AG04449 (cell line): ENCODE data around the gene PDK4.

Source experiments
- CTCF ChIA-PET: fragments of 350-600 bp; formaldehyde crosslinking; extraction: SDS; loops from one replicate; lab custom pipeline; 2021; ENCODE audit warnings: antibody characterized with exemption; lab: Yijun Ruan, JAX
- POLR2A ChIA-PET: fragments of 400-600, 350-600 bp; formaldehyde crosslinking; extraction: SDS; loops from one replicate; lab custom pipeline; 2020; ENCODE audit warnings: antibody characterized with exemption, inconsistent platforms; lab: Yijun Ruan, JAX
- DNase-seq: peaks from one replicate; pipeline ENCODE4 v3.0.0-alpha.2; 2010; ENCODE audit warnings: low read depth, low spot score
- H3K4me3 ChIP-seq: 2 replicates; pipeline ENCODE4 v1.5.1; 2011; ENCODE audit warnings: low read depth, mild to moderate bottlenecking, control low read depth, low read length
- TF ChIP-seq, protein P1 (sequence below): IDR thresholded peaks from one replicate; pipeline ENCODE4 v1.5.1; 2011; ENCODE audit warnings: mild to moderate bottlenecking, moderate library complexity, low read length, control low read depth, inconsistent platforms; ENCODE audit not compliant: insufficient read depth; ENCODE audit errors: missing control alignments

The PDK4 gene

DNA sequence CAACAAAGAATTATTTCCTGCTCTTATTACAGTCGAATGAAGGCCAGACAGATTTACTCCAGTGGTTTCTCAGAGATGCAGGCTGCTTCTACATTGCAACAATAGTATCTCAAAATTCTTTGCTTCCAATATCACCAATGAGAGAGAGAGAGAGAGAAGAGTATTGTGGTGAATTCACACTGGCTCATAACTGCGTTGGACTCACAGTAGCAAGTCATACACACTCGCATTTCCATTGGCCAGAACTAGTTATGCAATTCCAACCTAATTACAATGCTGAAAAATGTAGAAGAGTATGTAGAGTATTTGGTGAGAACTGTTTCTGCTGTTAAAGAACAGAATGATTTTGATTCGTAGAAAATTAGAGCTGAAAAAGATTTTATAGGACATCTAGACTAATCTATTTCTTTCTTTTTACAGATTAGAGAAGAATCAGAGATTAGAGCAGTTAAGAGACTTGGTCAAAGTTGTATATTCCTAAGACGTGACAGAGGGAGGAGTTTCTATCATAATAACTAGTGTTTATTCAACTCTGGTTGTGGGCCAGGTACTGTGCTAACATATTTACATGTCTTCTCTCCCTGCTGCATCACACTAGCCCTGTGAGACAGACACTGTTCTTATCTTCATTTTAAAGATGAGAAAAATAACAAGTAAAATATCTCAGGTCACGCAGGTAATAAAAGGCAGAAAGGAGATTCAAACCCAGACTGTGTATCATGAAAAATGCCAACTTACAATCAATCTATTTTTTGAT lies 34.6 kb upstream of the PDK4 start:
- TF ChIP-seq, protein P1, sequence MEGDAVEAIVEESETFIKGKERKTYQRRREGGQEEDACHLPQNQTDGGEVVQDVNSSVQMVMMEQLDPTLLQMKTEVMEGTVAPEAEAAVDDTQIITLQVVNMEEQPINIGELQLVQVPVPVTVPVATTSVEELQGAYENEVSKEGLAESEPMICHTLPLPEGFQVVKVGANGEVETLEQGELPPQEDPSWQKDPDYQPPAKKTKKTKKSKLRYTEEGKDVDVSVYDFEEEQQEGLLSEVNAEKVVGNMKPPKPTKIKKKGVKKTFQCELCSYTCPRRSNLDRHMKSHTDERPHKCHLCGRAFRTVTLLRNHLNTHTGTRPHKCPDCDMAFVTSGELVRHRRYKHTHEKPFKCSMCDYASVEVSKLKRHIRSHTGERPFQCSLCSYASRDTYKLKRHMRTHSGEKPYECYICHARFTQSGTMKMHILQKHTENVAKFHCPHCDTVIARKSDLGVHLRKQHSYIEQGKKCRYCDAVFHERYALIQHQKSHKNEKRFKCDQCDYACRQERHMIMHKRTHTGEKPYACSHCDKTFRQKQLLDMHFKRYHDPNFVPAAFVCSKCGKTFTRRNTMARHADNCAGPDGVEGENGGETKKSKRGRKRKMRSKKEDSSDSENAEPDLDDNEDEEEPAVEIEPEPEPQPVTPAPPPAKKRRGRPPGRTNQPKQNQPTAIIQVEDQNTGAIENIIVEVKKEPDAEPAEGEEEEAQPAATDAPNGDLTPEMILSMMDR = no peak
- CTCF ChIA-PET = no interaction called here
- no peak overlapping the region for H3K4me3 ChIP-seq
- no peak for DNase-seq
- POLR2A ChIA-PET = no interaction called here

DNA sequence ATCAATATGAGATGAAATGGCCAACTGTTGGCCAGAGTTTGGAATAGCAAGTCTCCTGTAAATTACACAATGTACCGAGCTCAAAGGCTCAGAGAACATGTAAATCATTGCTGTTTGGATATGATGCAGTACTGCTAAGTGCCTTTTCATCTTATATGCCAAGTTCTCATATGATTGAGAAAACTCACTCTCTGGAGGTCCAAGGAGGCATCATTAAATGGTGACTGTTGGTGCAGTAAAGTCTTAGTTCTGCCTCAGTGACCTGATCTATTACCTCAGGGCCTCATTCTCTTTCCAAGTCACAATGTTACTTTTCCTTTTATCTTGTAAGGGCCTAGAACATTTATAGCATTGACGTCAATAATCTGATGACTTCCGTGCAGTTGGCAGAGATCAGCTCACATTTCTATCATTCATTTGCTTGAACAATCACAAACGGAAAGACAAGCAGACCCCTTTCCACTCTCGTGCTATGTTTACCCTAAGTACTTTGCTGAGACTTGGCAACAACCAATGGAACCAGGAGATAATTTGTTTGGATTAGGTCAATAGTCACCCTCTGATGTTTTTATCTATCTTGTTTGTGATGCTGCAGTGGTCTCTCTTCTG lies 32.6 kb upstream of the PDK4 start:
- ChIA-PET POLR2A (no interaction called here), CTCF (no interaction called here)

DNA sequence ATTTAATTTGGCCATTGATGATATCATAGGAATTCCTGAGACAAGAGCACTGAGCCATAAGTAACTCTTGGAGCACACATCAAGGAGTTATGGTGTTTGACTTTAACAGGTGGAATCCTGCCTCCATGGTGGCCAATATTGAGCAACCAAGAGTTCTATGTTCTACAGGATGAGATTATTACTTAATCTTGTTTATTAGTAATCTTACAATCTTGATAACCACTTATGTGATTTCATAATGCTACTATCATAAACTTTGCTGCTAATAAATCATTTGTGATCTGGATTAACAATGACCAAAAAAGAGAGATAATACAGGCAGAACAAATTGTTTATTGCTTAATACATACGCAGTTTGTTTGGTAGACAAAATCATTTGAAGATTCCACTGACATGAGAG lies 27.5 kb upstream of the PDK4 start:
- H3K4me3 ChIP-seq = no peak overlapping the region
- CTCF ChIA-PET = interaction anchor here (1.4 kb wide), 1 partner anchor 67 kb away, joined by 3 read pairs; no protein-coding TSS in a partner anchor
- TF ChIP-seq, protein P1 = no peak
- DNase-seq = no peak
- POLR2A ChIA-PET = no interaction called here

More for the DNA sequence above, 32.6 kb upstream of the PDK4 start:
- no peak overlapping the region for H3K4me3 ChIP-seq
- DNase-seq = no peak
- TF ChIP-seq, protein P1 = no peak

DNA sequence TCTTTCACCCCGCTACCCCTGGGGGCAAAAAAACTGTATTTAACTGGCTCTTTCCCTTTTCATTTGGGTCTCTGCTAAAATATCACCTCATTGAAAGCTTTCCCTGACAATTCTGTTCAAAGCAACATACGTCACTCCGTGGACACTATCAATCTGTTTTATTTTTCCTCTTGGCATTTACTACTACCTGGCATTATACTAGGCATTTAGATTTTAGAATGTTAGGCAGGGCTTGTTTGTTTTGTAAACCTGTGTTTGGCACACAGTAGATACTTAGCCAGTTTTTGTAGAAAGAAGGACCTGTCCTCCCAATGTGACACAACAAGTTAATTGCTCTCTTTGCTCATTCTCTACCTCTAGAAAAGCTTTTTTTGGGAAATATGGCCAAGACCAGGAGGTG lies 26.5 kb upstream of the PDK4 start:
- TF ChIP-seq, protein P1 = no peak
- DNase-seq = no peak
- ChIA-PET CTCF (no interaction called here), POLR2A (no interaction called here)
- no peak overlapping the region for H3K4me3 ChIP-seq

DNA sequence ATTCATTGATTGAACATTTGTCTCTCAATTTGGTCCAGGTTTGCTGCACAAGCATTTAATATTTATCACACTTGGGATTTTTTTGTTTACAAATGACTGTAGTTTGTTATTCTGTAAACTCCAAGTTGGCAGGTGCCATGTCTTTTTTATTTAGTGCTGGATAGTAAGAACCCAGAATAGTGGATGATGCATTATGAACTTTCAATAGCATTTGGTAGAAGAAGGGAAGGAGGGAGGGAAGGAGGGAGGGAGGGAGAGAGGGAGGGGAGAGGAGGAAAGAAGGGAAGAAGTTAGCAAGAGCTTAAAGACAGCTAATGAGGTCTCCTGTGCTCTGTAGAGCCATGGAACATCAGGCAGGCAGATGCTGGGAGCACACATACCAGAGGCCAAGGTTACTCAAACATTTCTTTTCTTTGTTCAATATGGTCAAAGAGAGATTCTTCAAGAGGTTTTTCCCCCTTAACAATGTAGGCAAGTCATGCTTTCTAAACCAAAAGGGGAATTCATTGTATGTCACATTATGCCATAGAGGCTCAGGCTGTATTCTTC lies 25.8 kb upstream of the PDK4 start:
- POLR2A ChIA-PET = no interaction called here
- TF ChIP-seq, protein P1 = no peak
- CTCF ChIA-PET = no interaction called here

DNA sequence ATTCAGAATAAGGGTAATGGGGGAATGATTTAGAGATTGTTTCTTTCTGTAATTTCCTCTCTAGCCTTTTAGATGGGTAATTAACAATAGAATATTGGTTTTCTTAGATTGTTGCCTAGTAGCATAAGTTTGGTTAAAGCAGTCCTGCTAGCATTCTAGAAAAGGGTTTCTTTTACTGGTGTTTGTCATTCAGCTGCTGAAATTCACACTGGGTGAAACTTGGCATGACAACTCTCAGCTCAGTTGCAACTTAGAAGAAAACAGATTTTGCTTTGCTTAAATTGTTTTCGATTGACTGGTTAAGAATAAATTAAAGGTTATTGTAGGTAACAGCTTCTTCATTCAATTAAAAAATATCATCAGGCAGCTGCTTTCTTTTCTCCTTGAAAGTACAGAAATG lies 25.1 kb upstream of the PDK4 start:
- POLR2A ChIA-PET = no interaction called here
- CTCF ChIA-PET = interaction anchor here (1.4 kb wide), 1 partner anchor 11 kb away, joined by 3 read pairs; no protein-coding TSS in a partner anchor
- TF ChIP-seq, protein P1 = no peak
- no peak for DNase-seq
- H3K4me3 ChIP-seq = no peak overlapping the region

More for the DNA sequence above, 25.8 kb upstream of the PDK4 start:
- no peak for DNase-seq
- H3K4me3 ChIP-seq = no peak overlapping the region
